Body of pancreas (tissue), 4 donors: ENCODE results near the gene WASL. TPM values are rescaled to one million over a fixed set of nuclear protein-coding genes. Genes with fewer than 3 reads are reported as not detected.
"Not testable (repeated sequence)": the region's sequence is repeated elsewhere in the genome, so short reads cannot be mapped to it uniquely, and the experiment has no call there.

ENCODE experiments used
- ATAC-seq: fragments of 150-250 bp; one replicate; pipeline ENCODE4 v1.9.1; 2016
- DNase-seq, 4 donors: peaks; one replicate each; pipeline ENCODE4 v3.0.0-alpha.2; 2019
- H3K27ac ChIP-seq, 4 donors: fragments of 200-600 bp; sonication (generic); 1 replicate in 3 of 4; 2 replicates in 1 of 4; pipeline versions ENCODE4 v1.5.1 to v1.6.1; 2016 to 2019; ENCODE audit warnings: mild to moderate bottlenecking in 1 of 4, mixed read lengths in 1 of 4, moderate library complexity in 1 of 4
- H3K27me3 ChIP-seq, 2 donors: fragments of 200-600 bp; sonication (generic); one replicate each; pipeline ENCODE4 v1.6.0; 2016; ENCODE audit warnings: mild to moderate bottlenecking in 1 of 2
- H3K36me3 ChIP-seq, 2 donors: fragments of 200-600 bp; sonication (generic); replicated peaks in 1 of 2; 2 replicates each; pipeline ENCODE4 v1.5.1; 2016; ENCODE audit warnings: low read depth in 2 of 2; ENCODE audit not compliant: insufficient read depth in 1 of 2
- H3K4me1 ChIP-seq: fragments of 200-600 bp; sonication (generic); one replicate; pipeline ENCODE4 v1.6.0; 2016
- H3K4me3 ChIP-seq, 2 donors: fragments of 200-600 bp; sonication (generic); 1 replicate in 1 of 2; 2 replicates in 1 of 2; pipeline ENCODE4 v1.5.1; 2016 to 2019
- H3K9me3 ChIP-seq, 3 donors: fragments of 200-600 bp; sonication (generic); 1 replicate in 2 of 3; 2 replicates in 1 of 3; pipeline ENCODE4 v1.5.1; 2016
- POLR2A ChIP-seq, 3 donors: fragments of 450-650 bp; IDR thresholded peaks; one replicate each; pipeline ENCODE4 v1.6.1; 2016; ENCODE audit warnings: antibody characterized with exemption in 3 of 3, mild to moderate bottlenecking in 2 of 3
- WGBS, 2 donors: methylation state at CpG; one replicate each; pipeline ENCODE4 v1.1.5; 2017; 5-methylcytosine and 5-hydroxymethylcytosine counted together
- intact Hi-C: fragments of 100-400 bp; cut with DNase I; formaldehyde crosslinking; loops from one replicate; pipeline ENCODE4 v1.15.1; 2023
- small RNA-seq: library from RNA; depleted of rRNA; stranded (forward); fragments of <200 nt; gene quantifications from one replicate; pipeline ENCODE3, GENCODE V24; 2016
- total RNA-seq, 2 donors: library from RNA; depleted of rRNA; stranded (reverse); fragments of >200 nt; gene quantifications; one replicate each; pipeline ENCODE4 v1.1.0, GENCODE V29; 2016
- TF ChIP-seq, protein P1 (sequence below), 7 experiments: fragments of 450-650 bp in 4 of 7; fragments of 200-600 bp in 3 of 7; sonication (generic) in 3 of 7; IDR thresholded peaks; one replicate each; pipeline ENCODE4 v1.5.1; 2016 to 2019; ENCODE audit warnings: antibody characterized with exemption in 7 of 7

Gene WASL
- total RNA-seq, 2 donors from 2014 or later, result 12.9 to 20.5 TPM

DNA sequence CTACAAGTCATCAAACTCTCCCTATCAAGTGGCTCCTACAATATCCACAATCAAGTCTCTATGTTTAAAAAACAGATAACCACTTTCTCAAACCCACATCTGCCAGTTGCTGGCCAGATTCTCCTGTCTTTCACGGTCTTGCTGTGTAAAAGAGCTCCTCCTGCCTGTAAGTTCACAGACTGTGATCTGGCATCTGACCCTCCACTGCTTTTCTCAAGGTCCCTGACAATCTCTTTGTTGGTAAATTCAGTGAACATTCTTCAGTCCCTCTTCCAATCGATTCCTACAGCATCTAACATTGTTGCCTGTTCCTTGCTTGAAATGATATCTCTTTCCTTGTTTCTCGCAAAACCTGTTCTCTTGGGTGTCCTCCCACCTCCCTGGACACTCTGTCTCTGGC, 111.6 kb downstream of the WASL start:
- H3K9me3 ChIP-seq, result no peaks in the 10 kb centered on the region
- DNase-seq (no peak), ATAC-seq (no peak)
- no peaks in the 10 kb centered on the region for H3K27me3 ChIP-seq
- H3K27ac ChIP-seq, result no peak overlapping the region
- H3K4me1 ChIP-seq, result no peaks in the 10 kb centered on the region
- no peak overlapping the region for H3K4me3 ChIP-seq
- no peaks in the 10 kb centered on the region for H3K36me3 ChIP-seq
- intact Hi-C loops, result no loop called here
- 33 to 34% methylated on average over 3 of the region's 3 CpGs for WGBS, 2 donors
- TF ChIP-seq, protein P1, sequence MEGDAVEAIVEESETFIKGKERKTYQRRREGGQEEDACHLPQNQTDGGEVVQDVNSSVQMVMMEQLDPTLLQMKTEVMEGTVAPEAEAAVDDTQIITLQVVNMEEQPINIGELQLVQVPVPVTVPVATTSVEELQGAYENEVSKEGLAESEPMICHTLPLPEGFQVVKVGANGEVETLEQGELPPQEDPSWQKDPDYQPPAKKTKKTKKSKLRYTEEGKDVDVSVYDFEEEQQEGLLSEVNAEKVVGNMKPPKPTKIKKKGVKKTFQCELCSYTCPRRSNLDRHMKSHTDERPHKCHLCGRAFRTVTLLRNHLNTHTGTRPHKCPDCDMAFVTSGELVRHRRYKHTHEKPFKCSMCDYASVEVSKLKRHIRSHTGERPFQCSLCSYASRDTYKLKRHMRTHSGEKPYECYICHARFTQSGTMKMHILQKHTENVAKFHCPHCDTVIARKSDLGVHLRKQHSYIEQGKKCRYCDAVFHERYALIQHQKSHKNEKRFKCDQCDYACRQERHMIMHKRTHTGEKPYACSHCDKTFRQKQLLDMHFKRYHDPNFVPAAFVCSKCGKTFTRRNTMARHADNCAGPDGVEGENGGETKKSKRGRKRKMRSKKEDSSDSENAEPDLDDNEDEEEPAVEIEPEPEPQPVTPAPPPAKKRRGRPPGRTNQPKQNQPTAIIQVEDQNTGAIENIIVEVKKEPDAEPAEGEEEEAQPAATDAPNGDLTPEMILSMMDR (IDR thresholded peaks at IDR 0.05), result no peak
- no peak for TF ChIP-seq POLR2A (IDR thresholded peaks at IDR 0.05)

DNA sequence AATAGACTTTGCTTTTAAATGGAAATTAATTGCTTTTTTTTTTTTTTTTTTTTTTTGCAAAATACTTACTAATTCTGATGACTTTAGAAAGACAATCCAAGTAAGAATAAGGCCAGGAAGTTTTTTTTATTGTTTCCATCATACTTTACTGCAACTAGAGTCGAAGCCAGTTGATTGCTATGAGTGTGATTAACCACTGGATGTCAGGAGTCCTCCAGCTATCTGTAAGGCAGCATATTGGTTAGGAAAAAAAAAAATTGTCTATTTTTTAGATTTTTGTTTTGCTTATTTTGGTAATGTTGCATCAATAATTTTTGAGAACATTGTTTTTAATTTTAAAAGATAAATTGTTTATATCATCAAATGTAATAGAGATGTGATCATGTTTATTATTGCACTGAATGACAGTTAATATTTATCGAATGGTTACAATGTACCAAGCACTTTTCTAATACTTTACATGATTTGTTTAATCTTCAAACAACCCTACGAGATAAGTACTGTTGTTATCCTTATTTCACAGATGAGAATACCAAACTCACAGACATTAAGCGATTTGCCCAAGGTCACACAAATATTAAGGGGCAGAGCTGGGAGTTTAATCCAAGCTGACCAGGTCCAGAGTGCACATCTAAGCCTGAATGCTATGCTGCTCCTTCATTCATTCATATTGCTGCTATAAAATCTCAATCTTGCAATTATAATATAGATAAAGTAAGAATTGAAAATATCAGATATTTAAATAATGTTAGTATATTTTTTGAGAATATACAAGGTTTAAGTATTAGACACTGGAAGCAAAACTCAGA, 113.0 kb downstream of the WASL start:
- Histone ChIP-seq H3K9me3 (no peaks in the 10 kb centered on the region), H3K27ac (no peak overlapping the region), H3K36me3 (no peaks in the 10 kb centered on the region), H3K4me3 (no peak overlapping the region), H3K27me3 (no peaks in the 10 kb centered on the region), H3K4me1 (no peaks in the 10 kb centered on the region)
- DNase-seq, result no peak
- TF ChIP-seq, protein P1 (IDR thresholded peaks at IDR 0.05), result peak in 6 of 7 experiments; percentile 16 to 60 (median 48)
- TF ChIP-seq POLR2A (IDR thresholded peaks at IDR 0.05), result no peak
- ATAC-seq, result no peak
- intact Hi-C loops, result no loop called here
- WGBS, 2 donors, result 10 to 15% methylated on average over 4 of the region's 4 CpGs

DNA sequence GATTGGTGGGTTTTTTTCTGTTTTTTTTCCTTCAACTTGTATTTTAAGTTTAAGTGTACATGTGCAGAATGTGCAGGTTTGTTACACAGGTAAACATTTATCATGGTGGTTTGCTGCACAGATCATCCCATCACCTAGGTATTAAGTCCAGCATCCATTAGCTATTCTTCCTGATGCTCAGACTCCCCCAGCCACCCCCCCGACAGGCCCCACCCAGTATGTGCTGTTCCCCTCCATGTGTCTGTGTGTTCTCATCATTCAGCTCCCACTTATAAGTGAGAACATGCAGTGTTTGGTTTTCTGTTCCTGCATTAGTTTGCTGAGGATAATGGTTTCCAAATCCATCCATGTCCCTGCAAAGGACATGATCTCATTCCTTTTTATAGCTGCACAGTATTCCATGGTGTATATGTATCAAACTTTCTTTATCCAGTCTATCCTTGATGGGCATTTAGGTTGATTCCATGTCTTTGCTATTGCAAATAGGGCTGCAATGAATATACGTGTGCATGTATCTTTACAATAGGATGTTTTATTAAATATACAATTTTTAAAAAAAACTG, 114.7 kb downstream of the WASL start:
- ATAC-seq, H3K36me3 ChIP-seq, H3K4me3 ChIP-seq, H3K4me1 ChIP-seq, H3K9me3 ChIP-seq, H3K27ac ChIP-seq, intact Hi-C loops, DNase-seq, H3K27me3 ChIP-seq: not testable (repeated sequence)
- 54 to 69% methylated on average over 2 of the region's 2 CpGs for WGBS, 2 donors

DNA sequence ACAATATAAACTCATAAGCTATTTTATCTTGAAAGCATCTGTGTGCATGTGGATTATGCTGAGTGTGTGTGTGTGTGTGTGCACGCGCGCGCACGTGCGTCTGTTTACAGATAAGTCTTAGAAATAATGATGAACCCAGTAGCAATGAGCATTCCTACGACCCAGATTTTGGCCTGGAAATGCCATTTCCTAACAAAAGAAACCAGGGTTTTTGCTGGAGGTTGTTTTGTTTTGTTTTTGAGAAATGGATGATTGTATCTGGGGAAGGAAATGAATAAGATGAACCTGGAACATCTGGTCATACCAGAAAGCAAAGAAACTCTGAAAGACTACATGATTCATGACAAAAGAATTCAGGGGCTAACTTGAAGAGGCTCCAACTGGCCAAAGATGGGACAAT, 115.2 kb downstream of the WASL start:
- no peaks in the 10 kb centered on the region for H3K27me3 ChIP-seq
- 80 to 81% methylated on average over 7 of the region's 7 CpGs for WGBS, 2 donors
- TF ChIP-seq POLR2A (IDR thresholded peaks at IDR 0.05), result no peak
- TF ChIP-seq, protein P1 (IDR thresholded peaks at IDR 0.05), result no peak
- no peaks in the 10 kb centered on the region for H3K9me3 ChIP-seq
- H3K27ac ChIP-seq, result no peak overlapping the region
- H3K36me3 ChIP-seq, result no peaks in the 10 kb centered on the region
- DNase-seq, result no peak
- intact Hi-C loops, result no loop called here
- H3K4me1 ChIP-seq, result no peaks in the 10 kb centered on the region
- no peak for ATAC-seq
- H3K4me3 ChIP-seq, result no peak overlapping the region

DNA sequence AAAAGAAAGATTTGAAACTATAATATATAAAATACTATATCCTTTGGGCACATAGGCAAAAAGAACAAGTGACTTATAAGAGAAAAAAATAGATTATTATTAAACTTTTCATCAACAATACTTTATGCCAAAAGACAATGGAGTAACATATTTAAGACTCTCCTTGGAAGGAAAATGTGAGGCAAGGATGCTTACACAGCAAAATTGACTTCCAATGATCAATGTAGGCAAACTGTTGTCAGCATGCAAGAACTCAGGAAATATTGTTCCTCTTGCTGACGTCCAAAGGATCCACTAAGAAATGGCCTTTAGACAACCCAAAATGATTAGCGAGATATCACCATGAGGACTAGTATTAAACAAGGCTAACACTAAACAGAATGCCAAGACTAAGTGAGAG, 116.0 kb downstream of the WASL start:
- 60 to 62% methylated on average over 2 of the region's 2 CpGs for WGBS, 2 donors
- no peaks in the 10 kb centered on the region for H3K36me3 ChIP-seq
- ATAC-seq, result no peak
- intact Hi-C loops, result no loop called here
- no peaks in the 10 kb centered on the region for H3K27me3 ChIP-seq
- H3K27ac ChIP-seq, result no peak overlapping the region
- no peak for DNase-seq
- no peaks in the 10 kb centered on the region for H3K4me1 ChIP-seq
- H3K9me3 ChIP-seq, result no peaks in the 10 kb centered on the region
- TF ChIP-seq, protein P1 (IDR thresholded peaks at IDR 0.05), result no peak
- no peak for TF ChIP-seq POLR2A (IDR thresholded peaks at IDR 0.05)
- no peak overlapping the region for H3K4me3 ChIP-seq

Small RNAs within 50 kb of the gene (small RNA-seq; reads per million reads assigned to genes)
- not detected for gene RNU6-11P

Other genes with a start within 250 kb of the WASL start
- 1 to 10 TPM; 1.3 to 1.6 TPM for gene IQUB, start 214.4 kb downstream of the WASL start, total RNA-seq
- gene NDUFA5, start 191.2 kb downstream of the WASL start, total RNA-seq, result 10 to 100 TPM; 33.3 to 50.6 TPM
- gene ASB15, start 147.2 kb downstream of the WASL start, total RNA-seq, result not detected
- gene LMOD2, start 93.1 kb downstream of the WASL start, total RNA-seq, result not detected
- gene HYAL4, start 96.2 kb upstream of the WASL start, total RNA-seq, result not detected
- not detected for gene SPAM1, start 176.2 kb upstream of the WASL start, total RNA-seq